ENCODE data around the gene BET1.

DNA sequence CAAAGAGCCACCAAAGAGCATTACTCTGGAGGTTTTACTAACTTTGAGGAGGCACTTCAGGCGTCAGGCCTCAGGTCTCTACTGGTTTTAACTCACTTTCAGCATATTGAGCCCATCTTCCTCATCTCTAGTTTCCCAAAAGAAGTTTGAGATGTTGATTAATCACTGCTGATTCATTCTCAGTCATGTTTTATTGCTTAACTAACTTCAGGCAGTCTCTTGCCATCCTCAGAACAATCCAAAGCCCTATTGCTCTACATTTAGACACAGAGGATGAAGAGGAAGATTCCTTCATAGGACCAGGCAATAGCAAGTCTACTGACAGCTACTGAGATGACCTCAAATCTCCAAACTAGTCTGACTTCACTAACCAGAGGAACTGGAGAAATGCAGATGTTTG lies 39.1 kb upstream of the BET1 start:
- TF ChIP-seq, protein P1, sequence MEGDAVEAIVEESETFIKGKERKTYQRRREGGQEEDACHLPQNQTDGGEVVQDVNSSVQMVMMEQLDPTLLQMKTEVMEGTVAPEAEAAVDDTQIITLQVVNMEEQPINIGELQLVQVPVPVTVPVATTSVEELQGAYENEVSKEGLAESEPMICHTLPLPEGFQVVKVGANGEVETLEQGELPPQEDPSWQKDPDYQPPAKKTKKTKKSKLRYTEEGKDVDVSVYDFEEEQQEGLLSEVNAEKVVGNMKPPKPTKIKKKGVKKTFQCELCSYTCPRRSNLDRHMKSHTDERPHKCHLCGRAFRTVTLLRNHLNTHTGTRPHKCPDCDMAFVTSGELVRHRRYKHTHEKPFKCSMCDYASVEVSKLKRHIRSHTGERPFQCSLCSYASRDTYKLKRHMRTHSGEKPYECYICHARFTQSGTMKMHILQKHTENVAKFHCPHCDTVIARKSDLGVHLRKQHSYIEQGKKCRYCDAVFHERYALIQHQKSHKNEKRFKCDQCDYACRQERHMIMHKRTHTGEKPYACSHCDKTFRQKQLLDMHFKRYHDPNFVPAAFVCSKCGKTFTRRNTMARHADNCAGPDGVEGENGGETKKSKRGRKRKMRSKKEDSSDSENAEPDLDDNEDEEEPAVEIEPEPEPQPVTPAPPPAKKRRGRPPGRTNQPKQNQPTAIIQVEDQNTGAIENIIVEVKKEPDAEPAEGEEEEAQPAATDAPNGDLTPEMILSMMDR (conservative IDR thresholded peaks at IDR 0.05) = no peak
- no peak for TF ChIP-seq ZFX (IDR thresholded peaks at IDR 0.05)

All from C4-2B (cell line).